ENCODE measurements around the gene EEF1A2.

The EEF1A2 gene

DNA sequence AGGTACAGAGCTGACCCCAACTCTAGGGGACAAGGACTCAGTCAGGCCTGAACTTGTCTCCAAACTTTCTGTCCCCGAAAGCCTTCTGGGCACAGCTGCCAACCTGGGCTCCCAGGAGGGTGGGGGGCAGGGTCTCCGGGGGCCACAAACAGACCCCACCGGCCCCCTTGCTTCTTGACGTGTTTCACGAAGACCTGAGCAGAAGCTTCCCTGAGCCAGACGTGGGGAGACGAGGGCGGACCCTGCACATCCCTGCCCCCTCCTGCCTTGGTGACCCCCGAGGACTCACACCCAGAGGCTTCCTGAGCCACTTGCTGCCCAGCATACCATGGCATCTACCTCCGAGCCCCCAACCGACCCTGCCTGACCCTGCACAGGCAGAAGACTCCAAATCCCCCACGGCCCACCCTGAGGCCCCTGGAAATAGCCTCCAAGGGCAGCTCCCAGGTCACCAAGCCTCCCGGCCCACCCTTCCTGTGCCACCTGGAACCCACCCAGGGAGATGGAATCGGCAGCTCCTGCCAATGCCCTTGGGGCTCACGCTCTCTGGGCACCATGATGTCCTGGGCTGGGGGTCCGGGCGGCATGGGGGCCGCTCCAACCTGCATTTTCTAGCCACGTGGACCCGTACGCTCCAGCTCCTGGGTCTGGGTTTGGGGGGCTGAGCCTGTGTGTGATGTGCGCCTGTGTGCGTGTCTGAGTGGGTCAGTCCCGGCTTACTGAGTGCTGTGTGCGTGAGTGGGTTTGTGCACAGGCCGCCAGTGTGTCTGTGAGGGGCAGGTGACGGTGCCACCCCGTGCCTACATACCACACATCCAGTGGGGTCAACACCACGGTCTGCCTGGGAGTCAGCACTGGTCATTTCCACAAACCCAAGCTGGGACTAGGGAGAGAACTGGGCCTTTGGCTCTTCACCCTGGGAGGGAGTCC, 40.8 kb upstream of the EEF1A2 start:
- Histone ChIP-seq H3K27ac (no peak overlapping the region), H3K36me3 (ENCODE audit: insufficient read depth, low read length) (no peaks in the 10 kb centered on the region), H3K4me3 (no peak overlapping the region), H3K9ac (ENCODE audit: insufficient read length) (no peak overlapping the region), H3K9me3 (ENCODE audit: low read depth, low read length) (no peaks in the 10 kb centered on the region)
- TF ChIP-seq POLR2AphosphoS5 (IDR thresholded peaks at IDR 0.05; ENCODE audit: borderline replicate concordance, low read depth, low read length): no peak
- TF ChIP-seq FOXP2 (optimal IDR thresholded peaks at IDR 0.05; ENCODE audit: control extremely low read depth, extremely low read length, insufficient read depth): no peak
- no peak for TF ChIP-seq EZH2 (IDR thresholded peaks at IDR 0.05)
- no peak for DNase-seq (ENCODE audit: low read depth, low spot score)

DNA sequence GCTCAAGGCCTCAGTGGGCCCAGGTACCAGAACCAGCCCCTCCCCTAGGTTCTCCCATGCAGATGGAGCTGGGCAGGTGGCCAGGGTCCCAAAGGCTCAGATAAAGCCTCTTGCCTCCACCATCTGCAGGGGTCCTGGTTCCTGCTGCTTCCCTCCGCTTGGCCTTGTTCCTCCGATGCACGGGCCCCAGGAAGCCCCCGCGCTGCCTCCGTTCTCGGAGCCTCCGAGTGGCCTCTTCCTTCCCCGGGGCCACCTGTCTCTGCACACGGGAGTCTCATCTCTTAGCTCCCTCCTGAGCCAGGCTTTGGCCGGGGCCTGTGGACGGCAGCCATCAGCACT, 40.2 kb upstream of the EEF1A2 start:
- TF ChIP-seq FOXP2 (optimal IDR thresholded peaks at IDR 0.05; ENCODE audit: control extremely low read depth, extremely low read length, insufficient read depth) (no peak), EZH2 (IDR thresholded peaks at IDR 0.05) (no peak), POLR2AphosphoS5 (IDR thresholded peaks at IDR 0.05; ENCODE audit: borderline replicate concordance, low read depth, low read length) (no peak)
- Histone ChIP-seq H3K27ac (no peak overlapping the region), H3K9me3 (ENCODE audit: low read depth, low read length) (no peaks in the 10 kb centered on the region), H3K4me3 (no peak overlapping the region), H3K9ac (ENCODE audit: insufficient read length) (no peak overlapping the region), H3K36me3 (ENCODE audit: insufficient read depth, low read length) (no peaks in the 10 kb centered on the region)
- DNase-seq (ENCODE audit: low read depth, low spot score): no peak

DNA sequence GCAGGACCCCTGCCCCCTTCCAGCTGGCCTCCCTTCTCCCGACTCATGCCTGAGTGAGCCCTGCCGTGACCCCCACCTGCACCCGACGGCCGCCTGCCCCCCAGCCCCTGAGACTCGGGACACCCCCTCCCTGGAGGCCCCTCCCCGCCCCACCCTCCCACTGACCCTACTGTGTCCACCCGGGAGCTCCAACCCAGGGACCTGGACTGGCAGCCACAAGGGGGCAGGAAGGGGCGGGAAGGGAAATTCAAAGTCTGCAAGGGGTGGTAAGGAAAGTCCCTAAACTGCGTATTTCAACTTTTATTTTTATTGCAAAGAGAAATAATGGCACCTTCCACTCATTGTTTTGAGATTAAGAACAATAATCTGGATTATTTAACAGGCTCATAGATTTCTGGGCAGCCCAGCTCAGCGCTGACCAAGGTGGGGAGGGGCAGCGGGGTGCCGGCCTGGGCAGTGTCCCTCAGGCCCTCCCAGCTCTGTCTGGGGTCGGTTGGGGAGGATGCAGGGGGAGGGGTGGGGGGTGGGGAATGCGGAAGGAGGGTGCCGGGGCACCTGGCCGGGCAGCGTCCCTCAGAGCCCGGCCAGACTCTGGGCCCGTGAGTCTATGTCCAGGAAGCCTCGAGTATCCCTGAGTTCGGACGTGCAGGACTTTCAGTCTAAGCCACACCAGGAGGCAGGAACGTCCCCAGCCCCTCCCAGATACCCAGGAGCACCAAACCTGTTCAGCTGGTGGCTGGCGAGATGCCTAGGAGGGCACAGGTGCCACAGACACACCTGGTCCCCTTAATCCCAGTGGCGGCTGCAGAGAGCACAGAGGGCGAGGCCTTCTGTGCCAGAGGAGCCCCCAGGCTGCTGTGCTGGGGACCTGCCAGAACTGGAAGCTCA, 39.6 kb upstream of the EEF1A2 start:
- Histone ChIP-seq H3K4me3 (no peak overlapping the region), H3K36me3 (ENCODE audit: insufficient read depth, low read length) (no peaks in the 10 kb centered on the region), H3K27ac (no peak overlapping the region), H3K9ac (ENCODE audit: insufficient read length) (no peak overlapping the region), H3K9me3 (ENCODE audit: low read depth, low read length) (no peaks in the 10 kb centered on the region)
- no peak for TF ChIP-seq POLR2AphosphoS5 (IDR thresholded peaks at IDR 0.05; ENCODE audit: borderline replicate concordance, low read depth, low read length)
- TF ChIP-seq EZH2 (IDR thresholded peaks at IDR 0.05): no peak
- TF ChIP-seq FOXP2 (optimal IDR thresholded peaks at IDR 0.05; ENCODE audit: control extremely low read depth, extremely low read length, insufficient read depth): no peak
- DNase-seq (ENCODE audit: low read depth, low spot score): no peak

DNA sequence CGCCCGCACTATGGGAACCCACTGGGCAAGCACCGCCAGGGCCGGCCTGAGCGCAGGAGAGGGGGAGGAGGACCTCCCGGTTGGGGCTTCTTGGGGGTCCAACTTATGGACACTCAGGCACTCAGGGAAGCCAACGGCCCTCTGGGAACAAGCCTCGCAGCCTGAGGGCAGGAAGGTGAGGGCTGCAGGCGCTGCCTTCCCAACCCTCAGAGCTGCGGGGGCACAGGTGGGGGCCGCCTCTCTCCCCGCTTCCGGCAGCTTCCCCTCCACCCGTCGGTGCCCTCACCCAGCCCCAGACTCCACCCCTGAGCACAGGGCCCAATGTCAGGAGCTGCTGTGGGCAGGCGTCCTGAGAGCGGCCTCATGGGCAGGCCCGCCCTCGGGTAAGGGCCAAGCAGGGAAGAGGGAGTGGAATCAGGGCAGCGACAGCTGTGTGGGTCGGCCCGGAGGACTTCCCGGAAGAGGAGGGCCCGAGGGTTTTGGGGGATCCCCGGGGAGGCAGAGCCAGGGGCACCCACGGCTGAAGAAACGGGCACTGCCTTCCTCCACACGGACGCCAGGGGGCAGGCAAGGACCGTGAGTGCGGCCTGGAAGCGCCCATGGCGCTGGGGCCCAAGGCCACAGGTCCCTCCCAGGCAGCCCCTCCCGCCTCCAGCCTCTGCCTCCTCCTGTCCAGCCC, 38.8 kb upstream of the EEF1A2 start:
- TF ChIP-seq EZH2 (IDR thresholded peaks at IDR 0.05) (no peak), FOXP2 (optimal IDR thresholded peaks at IDR 0.05; ENCODE audit: control extremely low read depth, extremely low read length, insufficient read depth) (peak; percentile 58)
- no peak for DNase-seq (ENCODE audit: low read depth, low spot score)
- Histone ChIP-seq H3K27ac (no peak overlapping the region), H3K9ac (ENCODE audit: insufficient read length) (no peak overlapping the region), H3K9me3 (ENCODE audit: low read depth, low read length) (no peaks in the 10 kb centered on the region), H3K36me3 (ENCODE audit: insufficient read depth, low read length) (no peaks in the 10 kb centered on the region), H3K4me3 (peak overlapping the region; percentile 72)

DNA sequence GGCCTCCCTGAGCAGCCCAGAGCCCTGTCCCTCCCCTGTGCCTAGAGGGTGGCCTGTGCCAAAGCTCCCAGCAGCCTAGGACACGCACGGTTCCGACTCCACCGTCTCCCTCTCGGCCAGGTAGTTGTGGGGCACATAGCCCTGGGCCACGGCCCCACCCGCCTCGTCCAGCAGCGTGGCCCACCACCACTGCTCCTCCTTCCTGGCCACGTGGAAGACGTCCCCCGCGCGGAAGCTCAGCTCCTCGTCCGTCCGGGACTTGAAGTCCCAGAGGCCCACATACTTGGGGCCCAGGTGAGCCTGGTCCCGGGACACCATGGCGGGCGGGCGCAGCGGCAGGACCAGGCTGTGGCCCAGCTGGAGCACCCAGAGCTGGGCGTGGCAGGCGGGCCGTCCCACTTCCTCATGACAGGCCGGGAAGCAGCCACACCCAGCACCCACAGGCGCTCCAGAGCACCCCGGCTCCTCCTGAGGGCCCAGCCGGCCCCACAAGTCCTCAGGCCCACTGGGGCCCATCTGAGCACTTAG, 38.2 kb upstream of the EEF1A2 start, which contains the start of gene PTK6:
PTK6 (minus strand) TSS at position 380 of the 528 bp plus-strand sequence; CDS start at position 318, 62 bp downstream.
- Histone ChIP-seq H3K27ac (no peak within 1 kb of the TSS), H3K9ac (ENCODE audit: insufficient read length) (no peak within 1 kb of the TSS)
- TF ChIP-seq POLR2AphosphoS5 (IDR thresholded peaks at IDR 0.05; ENCODE audit: borderline replicate concordance, low read depth, low read length) (no peak), FOXP2 (optimal IDR thresholded peaks at IDR 0.05; ENCODE audit: control extremely low read depth, extremely low read length, insufficient read depth) (no peak), EZH2 (IDR thresholded peaks at IDR 0.05) (no peak)

DNA sequence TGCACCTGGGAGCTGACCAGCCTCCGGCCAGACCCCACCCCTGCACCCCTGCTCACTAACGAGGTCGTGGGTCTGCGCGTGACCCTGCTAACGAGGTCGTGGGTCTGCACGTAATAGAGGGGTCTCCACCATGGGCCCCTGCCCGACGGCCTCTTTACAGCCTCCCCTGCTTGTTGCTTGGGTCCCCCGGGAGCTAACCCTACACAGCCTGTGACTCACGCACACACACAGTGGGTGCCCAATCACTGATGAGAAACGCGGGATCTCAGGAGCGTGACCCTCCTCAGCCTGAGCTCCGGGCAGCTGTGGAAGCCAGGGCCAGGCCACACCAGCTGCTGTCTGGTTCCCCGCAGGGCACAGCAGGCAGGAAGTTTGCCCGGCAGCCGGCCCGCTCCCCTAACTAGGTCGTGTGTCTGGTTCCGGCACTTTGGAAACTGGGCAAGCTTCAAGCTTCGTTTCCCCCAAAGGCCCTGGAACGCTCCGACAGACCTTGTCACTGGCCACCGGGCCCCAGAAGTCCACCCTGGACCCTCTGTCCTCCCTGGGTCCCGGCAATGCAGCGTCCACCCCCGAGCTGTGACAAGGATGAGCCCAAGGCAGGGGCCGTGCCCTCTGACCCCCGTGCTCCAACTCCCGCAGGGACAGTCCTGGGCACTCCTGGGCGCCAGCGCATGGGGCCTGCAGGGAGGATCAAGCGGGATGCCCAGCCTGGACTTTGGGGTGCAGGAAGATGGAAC, 37.5 kb upstream of the EEF1A2 start:
- TF ChIP-seq POLR2AphosphoS5 (IDR thresholded peaks at IDR 0.05; ENCODE audit: borderline replicate concordance, low read depth, low read length) (no peak), EZH2 (IDR thresholded peaks at IDR 0.05) (no peak), FOXP2 (optimal IDR thresholded peaks at IDR 0.05; ENCODE audit: control extremely low read depth, extremely low read length, insufficient read depth) (no peak)

More for the DNA sequence above, 38.2 kb upstream of the EEF1A2 start, which contains the start of gene PTK6:
- DNase-seq (ENCODE audit: low read depth, low spot score): no peak
- H3K36me3 ChIP-seq (ENCODE audit: insufficient read depth, low read length): no peaks in the 10 kb centered on the region
- H3K9me3 ChIP-seq (ENCODE audit: low read depth, low read length): no peaks in the 10 kb centered on the region
- peak within 1 kb of the TSS; percentile 72 for H3K4me3 ChIP-seq

DNA sequence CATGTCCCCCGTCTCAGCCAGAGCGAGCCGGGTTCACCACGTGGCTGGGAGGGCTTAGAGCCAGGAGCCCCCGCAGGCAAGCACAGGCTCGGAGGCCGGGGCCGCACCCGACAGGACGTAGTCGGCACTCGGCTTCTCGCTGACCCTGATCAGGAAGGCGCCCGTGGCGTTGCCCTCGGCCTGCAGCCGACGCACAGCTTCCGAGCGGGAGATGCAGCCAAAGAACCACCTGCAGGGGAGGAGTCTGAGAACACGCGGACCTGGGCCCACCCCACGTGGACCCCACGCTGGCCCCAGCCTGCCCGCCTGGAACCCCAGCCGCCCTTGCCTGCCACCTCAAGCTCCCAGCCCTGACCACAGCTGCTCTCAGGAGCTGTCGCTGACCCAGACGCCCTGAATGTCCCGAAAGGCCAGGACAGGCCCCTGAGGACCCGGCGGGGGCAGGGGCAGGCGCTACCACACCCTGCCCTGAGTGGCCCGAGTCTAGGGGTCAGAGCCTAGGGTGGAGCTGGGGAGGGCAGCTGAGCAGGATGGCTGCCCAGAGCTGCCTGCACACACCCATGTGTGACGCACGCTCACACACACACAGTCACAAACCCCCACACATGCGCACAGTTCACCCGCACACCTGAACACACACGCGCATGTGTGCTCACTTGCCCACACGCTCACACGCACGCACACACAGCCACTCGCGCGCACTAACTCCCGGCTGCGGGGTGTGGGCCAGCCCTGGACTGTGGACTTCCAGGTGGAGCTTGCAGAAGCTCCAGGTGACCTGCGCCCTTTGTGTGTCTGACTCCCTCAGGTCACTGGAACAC, 36.2 kb upstream of the EEF1A2 start:
- no peak for TF ChIP-seq FOXP2 (optimal IDR thresholded peaks at IDR 0.05; ENCODE audit: control extremely low read depth, extremely low read length, insufficient read depth)
- no peak for TF ChIP-seq POLR2AphosphoS5 (IDR thresholded peaks at IDR 0.05; ENCODE audit: borderline replicate concordance, low read depth, low read length)
- TF ChIP-seq EZH2 (IDR thresholded peaks at IDR 0.05): no peak
- H3K4me3 ChIP-seq: no peak overlapping the region
- no peak overlapping the region for H3K9ac ChIP-seq (ENCODE audit: insufficient read length)
- no peaks in the 10 kb centered on the region for H3K36me3 ChIP-seq (ENCODE audit: insufficient read depth, low read length)
- no peak overlapping the region for H3K27ac ChIP-seq
- H3K9me3 ChIP-seq (ENCODE audit: low read depth, low read length): no peaks in the 10 kb centered on the region
- no peak for DNase-seq (ENCODE audit: low read depth, low spot score)

More for the DNA sequence above, 37.5 kb upstream of the EEF1A2 start:
- Histone ChIP-seq H3K4me3 (no peak overlapping the region), H3K9me3 (ENCODE audit: low read depth, low read length) (no peaks in the 10 kb centered on the region), H3K36me3 (ENCODE audit: insufficient read depth, low read length) (no peaks in the 10 kb centered on the region), H3K27ac (no peak overlapping the region), H3K9ac (ENCODE audit: insufficient read length) (no peak overlapping the region)
- no peak for DNase-seq (ENCODE audit: low read depth, low spot score)

Measured in SK-N-MC (cell line).